ENCODE measurements around the gene SRPK1.

- TF ChIP-seq CTCF (IDR thresholded peaks at IDR 0.05; ENCODE audit: control extremely low read depth in 1 of 3, insufficient read depth in 1 of 3, low read depth in 1 of 3, low read length in 3 of 3) (no peak), POLR2A (IDR thresholded peaks at IDR 0.05; ENCODE audit: control extremely low read depth in 1 of 2, low read depth in 2 of 2, low read length in 2 of 2) (no peak)
Observed at GRCh38 chr6:35898003-35898402, 22.9 kb downstream of the SRPK1 start.
